Gastroesophageal sphincter (tissue), 4 donors: ENCODE results near the gene TNFAIP8. TPM values are rescaled to one million over a fixed set of nuclear protein-coding genes. Genes with fewer than 3 reads are reported as not detected.

Source experiments
- ATAC-seq: fragments of 150-250 bp; one replicate; pipeline ENCODE4 v1.9.1; 2016; ENCODE audit warnings: mild to moderate bottlenecking, moderate library complexity
- H3K27ac ChIP-seq, 4 donors: fragments of 200-600 bp; sonication (generic) in 3 of 4; 1 replicate in 3 of 4; 2 replicates in 1 of 4; pipeline ENCODE4 v1.5.1; 2016 to 2019
- H3K27me3 ChIP-seq: fragments of 200-600 bp; sonication (generic); one replicate; pipeline ENCODE4 v1.5.1; 2019
- H3K36me3 ChIP-seq, 2 donors: fragments of 200-600 bp; sonication (generic); one replicate each; pipeline ENCODE4 v1.5.1; 2019; ENCODE audit warnings: control low read depth in 1 of 2
- H3K4me1 ChIP-seq, 3 donors: fragments of 200-600 bp; sonication (generic); 1 replicate in 2 of 3; 2 replicates in 1 of 3; pipeline ENCODE4 v1.5.1; 2016 to 2019; ENCODE audit warnings: control low read depth in 2 of 3
- H3K4me3 ChIP-seq, 2 donors: fragments of 200-600 bp; sonication (generic); one replicate each; pipeline ENCODE4 v1.5.1; 2019; ENCODE audit warnings: mild to moderate bottlenecking in 1 of 2, moderate library complexity in 1 of 2
- H3K9me3 ChIP-seq, 3 donors: fragments of 200-600 bp; sonication (generic); one replicate each; pipeline ENCODE4 v1.5.1; 2017 to 2019; ENCODE audit warnings: control low read depth in 2 of 3
- EP300 ChIP-seq: sonication (generic); formaldehyde crosslinking; IDR thresholded peaks from one replicate; pipeline ENCODE4 v1.6.1; 2017; ENCODE audit warnings: antibody characterized with exemption, mild to moderate bottlenecking
- POLR2A ChIP-seq, 2 donors: fragments of 450-650 bp; IDR thresholded peaks; one replicate each; pipeline ENCODE4 v1.6.1; 2017; ENCODE audit warnings: antibody characterized with exemption in 2 of 2, mild to moderate bottlenecking in 2 of 2, moderate library complexity in 1 of 2
- POLR2AphosphoS5 ChIP-seq: sonication (generic); formaldehyde crosslinking; IDR thresholded peaks from one replicate; pipeline ENCODE4 v1.6.1; 2017; ENCODE audit warnings: antibody characterized with exemption
- WGBS, 2 donors: methylation state at CpG; one replicate each; pipeline ENCODE4 v1.1.5; 2018; ENCODE audit warnings: low coverage in 1 of 2; 5-methylcytosine and 5-hydroxymethylcytosine counted together
- total RNA-seq, 4 donors: library from RNA; depleted of rRNA; stranded (reverse); fragments of >200 nt; gene quantifications; one replicate each; pipeline ENCODE4 v1.1.0, GENCODE V29; 2016
- TF ChIP-seq, protein P1 (sequence below), 4 experiments: fragments of 200-600 bp in 2 of 4; fragments of 450-650 bp in 2 of 4; sonication (generic) in 1 of 4; IDR thresholded peaks; one replicate each; pipeline ENCODE4 v1.5.1; 2017 to 2019; ENCODE audit warnings: antibody characterized with exemption in 4 of 4, mild to moderate bottlenecking in 2 of 4, moderate library complexity in 2 of 4

The TNFAIP8 gene
- total RNA-seq, 4 donors from 2014 or later, result 25.4 to 76.7 (median 31.6) TPM

DNA sequence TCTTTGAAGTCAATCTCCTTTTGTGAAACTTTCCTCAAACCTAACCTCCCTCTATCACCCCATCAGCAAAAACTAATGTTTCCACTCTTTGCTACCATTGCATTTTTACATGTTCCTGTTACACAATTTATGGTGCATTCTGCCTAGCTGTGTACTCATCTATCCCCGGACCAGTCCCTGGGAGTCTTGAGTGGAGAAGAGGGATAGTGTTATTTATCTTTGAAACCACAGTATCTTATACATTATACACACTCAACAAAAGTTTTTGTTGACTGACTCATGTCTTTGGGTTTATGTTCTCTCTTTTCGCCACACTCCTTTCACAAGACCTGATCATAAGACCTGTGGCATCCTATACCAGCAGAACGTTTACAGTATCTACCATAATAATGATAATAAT lies 26.4 kb downstream of the TNFAIP8 start:
- Histone ChIP-seq H3K4me1 (peaks cover 18 to 75% (median 24%) of the 10 kb centered on the region in 3 donors), H3K9me3 (no peaks in the 10 kb centered on the region), H3K36me3 (no peaks in the 10 kb centered on the region), H3K27ac (no peak overlapping the region), H3K4me3 (no peak overlapping the region), H3K27me3 (no peaks in the 10 kb centered on the region)
- TF ChIP-seq POLR2AphosphoS5 (no peak), EP300 (no peak), POLR2A (IDR thresholded peaks at IDR 0.05) (no peak)
- TF ChIP-seq, protein P1, sequence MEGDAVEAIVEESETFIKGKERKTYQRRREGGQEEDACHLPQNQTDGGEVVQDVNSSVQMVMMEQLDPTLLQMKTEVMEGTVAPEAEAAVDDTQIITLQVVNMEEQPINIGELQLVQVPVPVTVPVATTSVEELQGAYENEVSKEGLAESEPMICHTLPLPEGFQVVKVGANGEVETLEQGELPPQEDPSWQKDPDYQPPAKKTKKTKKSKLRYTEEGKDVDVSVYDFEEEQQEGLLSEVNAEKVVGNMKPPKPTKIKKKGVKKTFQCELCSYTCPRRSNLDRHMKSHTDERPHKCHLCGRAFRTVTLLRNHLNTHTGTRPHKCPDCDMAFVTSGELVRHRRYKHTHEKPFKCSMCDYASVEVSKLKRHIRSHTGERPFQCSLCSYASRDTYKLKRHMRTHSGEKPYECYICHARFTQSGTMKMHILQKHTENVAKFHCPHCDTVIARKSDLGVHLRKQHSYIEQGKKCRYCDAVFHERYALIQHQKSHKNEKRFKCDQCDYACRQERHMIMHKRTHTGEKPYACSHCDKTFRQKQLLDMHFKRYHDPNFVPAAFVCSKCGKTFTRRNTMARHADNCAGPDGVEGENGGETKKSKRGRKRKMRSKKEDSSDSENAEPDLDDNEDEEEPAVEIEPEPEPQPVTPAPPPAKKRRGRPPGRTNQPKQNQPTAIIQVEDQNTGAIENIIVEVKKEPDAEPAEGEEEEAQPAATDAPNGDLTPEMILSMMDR (IDR thresholded peaks at IDR 0.05), result no peak
- WGBS, 2 donors, result 72 to 89% methylated on average over 3 of the region's 3 CpGs
- no peak for ATAC-seq

DNA sequence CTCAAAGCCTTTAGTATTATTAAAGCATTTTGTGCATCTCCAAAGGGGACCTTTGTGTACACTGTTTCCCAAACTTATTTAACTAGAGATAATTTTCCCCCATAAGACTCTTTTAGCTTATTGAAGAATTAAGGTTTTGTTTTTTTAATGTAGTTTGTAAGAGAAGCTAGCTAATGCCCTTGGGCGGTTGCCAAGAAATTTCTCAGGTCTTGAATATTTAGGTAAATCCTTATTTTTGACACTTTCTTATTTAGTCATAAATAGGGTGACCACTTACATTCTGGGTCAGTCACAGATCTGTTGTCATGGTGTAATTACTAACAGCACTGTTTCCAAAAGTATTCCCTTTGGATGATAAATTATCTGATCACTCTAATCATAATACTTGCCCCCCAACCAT lies 27.2 kb downstream of the TNFAIP8 start:
- H3K4me3 ChIP-seq, result no peak overlapping the region
- H3K27ac ChIP-seq, result no peak overlapping the region
- WGBS, 2 donors, result 64 to 76% methylated on average over 1 of the region's 1 CpG
- H3K27me3 ChIP-seq, result no peaks in the 10 kb centered on the region
- TF ChIP-seq EP300 (no peak), POLR2AphosphoS5 (no peak), POLR2A (IDR thresholded peaks at IDR 0.05) (no peak)
- TF ChIP-seq, protein P1 (IDR thresholded peaks at IDR 0.05), result no peak
- H3K9me3 ChIP-seq, result no peaks in the 10 kb centered on the region
- peaks cover 19 to 78% (median 26%) of the 10 kb centered on the region in 3 donors for H3K4me1 ChIP-seq
- ATAC-seq, result no peak
- H3K36me3 ChIP-seq, result no peaks in the 10 kb centered on the region

DNA sequence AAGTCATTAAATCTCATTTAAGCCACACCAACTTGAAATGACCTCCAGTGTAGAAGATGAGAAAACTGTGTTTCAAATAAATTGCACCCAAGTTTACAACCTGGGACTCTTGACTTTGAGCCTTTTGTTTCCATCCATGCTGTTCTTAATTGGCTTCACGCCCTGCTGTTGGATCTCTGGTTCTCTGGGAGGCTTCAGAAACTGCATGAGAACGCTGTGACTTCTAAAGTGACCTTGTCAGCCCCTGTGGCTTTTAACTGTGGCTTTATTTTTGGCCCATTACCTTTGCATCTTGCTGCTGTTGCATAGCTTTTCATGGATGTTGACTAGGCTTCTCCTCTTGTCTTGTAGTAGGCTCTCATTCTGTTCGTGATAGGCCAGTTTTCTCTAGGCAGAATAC lies 29.3 kb downstream of the TNFAIP8 start:
- Histone ChIP-seq H3K9me3 (no peaks in the 10 kb centered on the region), H3K36me3 (no peaks in the 10 kb centered on the region), H3K4me3 (no peak overlapping the region), H3K27ac (peak overlapping the region in 3 of 4 donors; percentile 29 to 75 (median 69)), H3K27me3 (no peaks in the 10 kb centered on the region), H3K4me1 (peaks cover 14 to 78% (median 19%) of the 10 kb centered on the region in 3 donors)
- no peak for ATAC-seq
- TF ChIP-seq, protein P1 (IDR thresholded peaks at IDR 0.05), result no peak
- TF ChIP-seq EP300 (no peak), POLR2A (IDR thresholded peaks at IDR 0.05) (no peak), POLR2AphosphoS5 (no peak)
- 72 to 78% methylated on average over 3 of the region's 3 CpGs for WGBS, 2 donors

DNA sequence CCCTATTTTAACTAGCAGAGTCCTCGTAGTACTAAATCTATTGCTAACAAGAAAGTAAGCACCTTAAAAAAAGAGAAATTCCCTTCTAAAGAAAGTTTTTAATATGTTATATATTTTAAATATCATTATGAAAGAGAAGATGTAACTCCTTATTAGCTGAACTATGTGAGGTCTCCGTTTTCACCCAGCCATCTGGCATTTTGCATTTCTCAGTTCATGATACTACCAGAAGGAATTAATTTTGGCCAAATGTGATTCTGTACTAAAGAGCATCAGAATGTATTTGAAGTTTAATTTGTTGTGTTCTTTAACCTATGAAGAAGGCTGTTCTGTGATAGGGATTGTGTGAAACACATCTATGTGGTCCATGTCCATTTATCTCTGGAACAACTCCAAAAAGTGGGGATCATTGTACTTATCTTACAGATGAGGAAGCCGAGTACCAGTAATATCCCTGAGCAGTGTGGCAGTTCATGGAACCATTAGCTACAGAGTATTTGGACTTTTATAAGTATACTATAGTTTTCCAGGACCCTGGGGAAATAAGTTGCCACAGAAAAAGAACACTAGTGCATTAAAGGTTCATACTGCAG lies 29.8 kb downstream of the TNFAIP8 start:
- WGBS, 2 donors, result 68 to 71% methylated on average over 3 of the region's 3 CpGs
- no peak for ATAC-seq
- Histone ChIP-seq H3K36me3 (no peaks in the 10 kb centered on the region), H3K27me3 (no peaks in the 10 kb centered on the region), H3K4me1 (peaks cover 14 to 74% (median 19%) of the 10 kb centered on the region in 3 donors), H3K9me3 (no peaks in the 10 kb centered on the region), H3K27ac (peak overlapping the region in 3 of 4 donors; percentile 69 to 75 (median 74)), H3K4me3 (no peak overlapping the region)
- TF ChIP-seq, protein P1 (IDR thresholded peaks at IDR 0.05), result no peak
- no peak for TF ChIP-seq POLR2AphosphoS5
- TF ChIP-seq POLR2A (IDR thresholded peaks at IDR 0.05), result no peak
- TF ChIP-seq EP300, result no peak
